ENCODE measurements around the gene LRP6. TPM values are rescaled to one million over a fixed set of nuclear protein-coding genes. Genes with fewer than 3 reads are reported as not detected.
"Not testable (repeated sequence)": the region's sequence is repeated elsewhere in the genome, so short reads cannot be mapped to it uniquely, and the experiment has no call there.

The LRP6 gene
- total RNA-seq, 1 experiment from 2014 or later = 13.8 TPM

- DNase-seq (ENCODE audit: low spot score) = peak; percentile 30
Measured at GRCh38 chr12:12267742-12268200, 927 bp upstream of the LRP6 start.

GRCh38 chr12:12266389-12266872, 413 bp downstream of the LRP6 start:
- in situ Hi-C loops (cut with HindIII; ENCODE audit: low sequenced_read_pairs) = no loop called here
- DNase-seq (ENCODE audit: low spot score) = peak; percentile 38

More at GRCh38 chr12:12267742-12268200, 927 bp upstream of the LRP6 start:
- in situ Hi-C loops (cut with HindIII; ENCODE audit: low sequenced_read_pairs) = no loop called here

GRCh38 chr12:12265571-12266388, 1.1 kb downstream of the LRP6 start:
- peak; percentile 45 for DNase-seq (ENCODE audit: low spot score)
- in situ Hi-C loops (cut with HindIII; ENCODE audit: low sequenced_read_pairs) = no loop called here

GRCh38 chr12:12265035-12265434, 1.8 kb downstream of the LRP6 start:
- in situ Hi-C loops (cut with HindIII; ENCODE audit: low sequenced_read_pairs) = no loop called here
- DNase-seq (ENCODE audit: low spot score) = no peak

GRCh38 chr12:12263909-12264308, 2.9 kb downstream of the LRP6 start:
- in situ Hi-C loops (cut with HindIII; ENCODE audit: low sequenced_read_pairs) = no loop called here
- no peak for DNase-seq (ENCODE audit: low spot score)

- in situ Hi-C loops (cut with HindIII; ENCODE audit: low sequenced_read_pairs); DNase-seq (ENCODE audit: low spot score): not testable (repeated sequence)
Measured at GRCh38 chr12:12256291-12256757, 10.5 kb downstream of the LRP6 start.

GRCh38 chr12:12254553-12254952, 12.3 kb downstream of the LRP6 start:
- in situ Hi-C loops (cut with HindIII; ENCODE audit: low sequenced_read_pairs) = no loop called here
- DNase-seq (ENCODE audit: low spot score) = no peak

GRCh38 chr12:12249216-12250050, 17.4 kb downstream of the LRP6 start:
- DNase-seq (ENCODE audit: low spot score) = no peak
- in situ Hi-C loops (cut with HindIII; ENCODE audit: low sequenced_read_pairs) = no loop called here

GRCh38 chr12:12247584-12247983, 19.3 kb downstream of the LRP6 start:
- in situ Hi-C loops (cut with HindIII; ENCODE audit: low sequenced_read_pairs) = no loop called here
- no peak for DNase-seq (ENCODE audit: low spot score)

GRCh38 chr12:12244341-12244740, 22.5 kb downstream of the LRP6 start:
- in situ Hi-C loops (cut with HindIII; ENCODE audit: low sequenced_read_pairs) = no loop called here
- no peak for DNase-seq (ENCODE audit: low spot score)

GRCh38 chr12:12240662-12241340, 26.0 kb downstream of the LRP6 start:
- peak; percentile 32 for DNase-seq (ENCODE audit: low spot score)
- in situ Hi-C loops (cut with HindIII; ENCODE audit: low sequenced_read_pairs) = no loop called here

GRCh38 chr12:12239127-12239526, 27.7 kb downstream of the LRP6 start:
- DNase-seq (ENCODE audit: low spot score) = no peak
- in situ Hi-C loops (cut with HindIII; ENCODE audit: low sequenced_read_pairs) = no loop called here

GRCh38 chr12:12238605-12239004, 28.2 kb downstream of the LRP6 start:
- in situ Hi-C loops (cut with HindIII; ENCODE audit: low sequenced_read_pairs) = no loop called here
- no peak for DNase-seq (ENCODE audit: low spot score)

GRCh38 chr12:12236896-12237295, 29.9 kb downstream of the LRP6 start:
- no peak for DNase-seq (ENCODE audit: low spot score)
- in situ Hi-C loops (cut with HindIII; ENCODE audit: low sequenced_read_pairs) = no loop called here

- no peak for DNase-seq (ENCODE audit: low spot score)
- in situ Hi-C loops (cut with HindIII; ENCODE audit: low sequenced_read_pairs) = no loop called here
Measured at GRCh38 chr12:12230275-12230674, 36.6 kb downstream of the LRP6 start.

- in situ Hi-C loops (cut with HindIII; ENCODE audit: low sequenced_read_pairs) = no loop called here
- no peak for DNase-seq (ENCODE audit: low spot score)
Measured at GRCh38 chr12:12229556-12230092, 37.2 kb downstream of the LRP6 start.

- in situ Hi-C loops (cut with HindIII; ENCODE audit: low sequenced_read_pairs) = no loop called here
Measured at GRCh38 chr12:12228402-12228801, 38.4 kb downstream of the LRP6 start.

GRCh38 chr12:12226187-12226586, 40.7 kb downstream of the LRP6 start:
- DNase-seq (ENCODE audit: low spot score) = no peak
- in situ Hi-C loops (cut with HindIII; ENCODE audit: low sequenced_read_pairs) = no loop called here

More at GRCh38 chr12:12228402-12228801, 38.4 kb downstream of the LRP6 start:
- DNase-seq (ENCODE audit: low spot score) = no peak

All from G401 (cell line).